HCT116 (cell line): ENCODE results near the gene SMIM21. TPM values are rescaled to one million over a fixed set of nuclear protein-coding genes. Genes with fewer than 3 reads are reported as not detected.

Experiments
- ATAC-seq: fragments of 200-7000 bp; cut with Tn5 transposase; 2 replicates; pipeline ENCODE4 v1.9.1; 2020; ENCODE audit warnings: mild to moderate bottlenecking, moderate library complexity
- BruUV-seq: library from RNA; stranded (reverse); fragments of 400-500 nt; replicated peaks from 2 replicates; lab custom pipeline; 2021; lab: Mats Ljungman, UMichigan
- CTCF ChIA-PET: fragments of 300-600 bp; sonication (Branson Sonifier 250); formaldehyde crosslinking; loops from one replicate; lab custom pipeline; 2021; ENCODE audit warnings: antibody characterized with exemption; lab: Charles Lee
- POLR2A ChIA-PET: fragments of 300-600, 350-600 bp; sonication (Branson Sonifier 250); formaldehyde crosslinking; loops from one replicate; lab custom pipeline; 2021; ENCODE audit warnings: antibody characterized with exemption; lab: Charles Lee
- RAD21 ChIA-PET, 2 experiments: fragments of 300-600 bp; sonication (Branson Sonifier 250); formaldehyde crosslinking; loops; one replicate each; lab custom pipeline; 2023; ENCODE audit warnings: low total read pairs in 2 of 2; ENCODE audit not compliant: uncharacterized antibody in 2 of 2, unreplicated experiment in 2 of 2, low non-redundant PET in 1 of 2; lab: Charles Lee
- DNase-seq: peaks from one replicate; pipeline ENCODE4 v3.0.0-alpha.2; 2010; ENCODE audit warnings: low read depth, low spot score
- H2AFZ ChIP-seq: fragments of 200-600 bp; shearing (Covaris generic), sonication (generic); 2 replicates; pipeline ENCODE4 v1.6.1; 2017; ENCODE audit warnings: low read depth, mixed run types, mixed read lengths, antibody characterized with exemption, low read length; ENCODE audit not compliant: poor library complexity, severe bottlenecking
- H3K27ac ChIP-seq: 2 replicates; pipeline ENCODE4 v1.5.1; 2012; ENCODE audit warnings: low read depth, low read length
- H3K27me3 ChIP-seq: fragments of 200-600 bp; sonication (generic); 2 replicates; pipeline ENCODE4 v1.6.1; 2016; ENCODE audit warnings: mixed run types, low read length, mixed read lengths; ENCODE audit not compliant: insufficient read depth
- H3K36me3 ChIP-seq, 2 experiments: fragments of 200-500 bp in 1 of 2; fragments of 200-600 bp in 1 of 2; sonication (Bioruptor generic) in 1 of 2; sonication (generic) in 1 of 2; 2 replicates each; pipeline versions ENCODE4 v1.5.1 to v1.6.1; 2014 to 2016; ENCODE audit warnings: low read length in 2 of 2, inconsistent platforms in 1 of 2, mixed read lengths in 1 of 2, mixed run types in 1 of 2; ENCODE audit not compliant: insufficient read depth in 2 of 2, control insufficient read depth in 1 of 2
- H3K4me1 ChIP-seq, 2 experiments: fragments of 200-600 bp in 1 of 2; sonication (generic) in 1 of 2; 2 replicates each; pipeline versions ENCODE4 v1.5.1 to v1.6.1; 2012 to 2017; ENCODE audit warnings: low read length in 2 of 2, inconsistent platforms in 1 of 2, mild to moderate bottlenecking in 1 of 2, mixed read lengths in 1 of 2, mixed run types in 1 of 2, moderate library complexity in 1 of 2; ENCODE audit not compliant: insufficient read depth in 2 of 2, control insufficient read depth in 1 of 2
- H3K4me2 ChIP-seq: fragments of 200-600 bp; sonication (generic); 2 replicates; pipeline ENCODE4 v1.6.1; 2017; ENCODE audit warnings: mixed run types, low read length, mixed read lengths
- H3K4me3 ChIP-seq, 2 experiments: fragments of 200-600 bp in 1 of 2; sonication (generic) in 1 of 2; replicated peaks in 1 of 2; 2 replicates each; pipeline ENCODE4 v1.5.1; 2011 to 2016; ENCODE audit warnings: low read length in 2 of 2, control low read depth in 1 of 2, low read depth in 1 of 2, mild to moderate bottlenecking in 1 of 2, mixed read lengths in 1 of 2, mixed run types in 1 of 2
- H3K79me2 ChIP-seq: fragments of 200-600 bp; sonication (generic); 2 replicates; pipeline ENCODE4 v1.6.1; 2017; ENCODE audit warnings: mild to moderate bottlenecking, mixed run types, low read length, moderate library complexity, mixed read lengths; ENCODE audit not compliant: insufficient read depth
- H3K9ac ChIP-seq: fragments of 200-600 bp; sonication (generic); 2 replicates; pipeline ENCODE4 v1.6.1; 2016; ENCODE audit warnings: low read length, mixed read lengths
- H3K9me2 ChIP-seq: fragments of 200-600 bp; sonication (generic), shearing (Covaris generic); 2 replicates; pipeline ENCODE4 v1.6.1; 2017; ENCODE audit warnings: mixed run types, mild to moderate bottlenecking, moderate library complexity; ENCODE audit not compliant: insufficient read depth
- H3K9me3 ChIP-seq, 2 experiments: fragments of 200-500 bp in 1 of 2; fragments of 200-600 bp in 1 of 2; sonication (Bioruptor generic) in 1 of 2; sonication (generic) in 1 of 2; 2 replicates each; pipeline ENCODE4 v1.6.1; 2014 to 2017; ENCODE audit warnings: low read length in 2 of 2, mixed read lengths in 2 of 2, inconsistent platforms in 1 of 2, low read depth in 1 of 2, mild to moderate bottlenecking in 1 of 2, mixed run types in 1 of 2, moderate library complexity in 1 of 2; ENCODE audit not compliant: control insufficient read depth in 1 of 2, insufficient read depth in 1 of 2
- H4K20me1 ChIP-seq: fragments of 200-600 bp; sonication (generic), shearing (Covaris generic); 2 replicates; pipeline ENCODE4 v1.6.1; 2017; ENCODE audit warnings: mixed run types, mild to moderate bottlenecking, moderate library complexity; ENCODE audit not compliant: insufficient read depth
- EZH2phosphoT487 ChIP-seq: fragments of 200-600 bp; IDR thresholded peaks from 2 replicates; pipeline ENCODE4 v1.6.1; 2018; ENCODE audit warnings: antibody characterized with exemption, borderline replicate concordance
- SRF ChIP-seq: IDR thresholded peaks from 2 replicates; pipeline ENCODE4 v1.6.1; 2012; ENCODE audit warnings: low read depth
- ZNF274 ChIP-seq: fragments of 200-500 bp; sonication (Bioruptor generic); IDR thresholded peaks from 2 replicates; pipeline ENCODE4 v1.6.1; 2014; ENCODE audit warnings: mild to moderate bottlenecking, low read depth, low read length, inconsistent platforms
- intact Hi-C: fragments of 100-400 bp; cut with micrococcal nuclease; formaldehyde crosslinking; loops from 2 replicates; pipeline ENCODE4 v1.10.0; 2022
- total RNA-seq: library from RNA; stranded (reverse); gene quantifications from one replicate; pipeline ENCODE4 v1.2.1, GENCODE V29; 2021; ENCODE audit not compliant: unreplicated experiment
- TF ChIP-seq, protein P1 (sequence below): IDR thresholded peaks from 2 replicates; pipeline ENCODE4 v1.6.1; 2012

SMIM21 gene
- total RNA-seq, 1 experiment from 2014 or later, result not detected

DNA sequence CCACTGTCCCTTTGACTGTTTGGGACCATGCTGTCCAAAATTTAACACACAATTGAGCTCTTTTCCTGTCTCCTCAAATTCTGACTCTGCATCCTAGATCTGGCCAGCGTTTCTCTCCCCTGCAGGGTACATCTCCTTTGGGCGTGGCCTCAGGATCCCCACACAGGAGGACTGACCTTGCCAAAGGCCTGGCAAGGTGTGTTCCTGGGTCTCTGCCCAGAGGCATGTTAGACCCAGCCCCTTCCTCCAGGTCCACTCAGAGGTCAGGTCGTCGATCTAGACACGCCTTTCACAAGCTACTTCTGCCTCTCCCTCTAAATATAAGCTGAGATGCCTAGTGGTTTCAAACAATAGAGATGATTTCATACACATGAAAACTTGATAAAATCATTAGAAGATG, 45.4 kb upstream of the SMIM21 start:
- ATAC-seq (no peak), DNase-seq (no peak)
- Histone ChIP-seq H3K9me2 (no peaks in the 10 kb centered on the region), H3K36me3 (no peaks in the 10 kb centered on the region), H3K9me3 (no peaks in the 10 kb centered on the region), H2AFZ (no peak overlapping the region), H3K4me2 (no peak overlapping the region), H4K20me1 (no peaks in the 10 kb centered on the region), H3K4me1 (peaks cover 0 to 2% of the 10 kb centered on the region in 2 experiments; a peak in 1 of 4 replicates), H3K9ac (no peak overlapping the region), H3K79me2 (no peaks in the 10 kb centered on the region), H3K27ac (no peak overlapping the region), H3K4me3 (no peak overlapping the region), H3K27me3 (no peaks in the 10 kb centered on the region)
- intact Hi-C loops, result loop anchor here (10.0 kb wide), 1 partner anchor 428 kb away; no protein-coding TSS in a partner anchor
- no peak for TF ChIP-seq EZH2phosphoT487
- TF ChIP-seq, protein P1, sequence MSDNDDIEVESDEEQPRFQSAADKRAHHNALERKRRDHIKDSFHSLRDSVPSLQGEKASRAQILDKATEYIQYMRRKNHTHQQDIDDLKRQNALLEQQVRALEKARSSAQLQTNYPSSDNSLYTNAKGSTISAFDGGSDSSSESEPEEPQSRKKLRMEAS, result no peak
- no peak for TF ChIP-seq SRF
- RAD21 ChIA-PET, result no interaction called here
- POLR2A ChIA-PET, result no interaction called here
- BruUV-seq, result no TSS peak
- CTCF ChIA-PET, result no interaction called here

DNA sequence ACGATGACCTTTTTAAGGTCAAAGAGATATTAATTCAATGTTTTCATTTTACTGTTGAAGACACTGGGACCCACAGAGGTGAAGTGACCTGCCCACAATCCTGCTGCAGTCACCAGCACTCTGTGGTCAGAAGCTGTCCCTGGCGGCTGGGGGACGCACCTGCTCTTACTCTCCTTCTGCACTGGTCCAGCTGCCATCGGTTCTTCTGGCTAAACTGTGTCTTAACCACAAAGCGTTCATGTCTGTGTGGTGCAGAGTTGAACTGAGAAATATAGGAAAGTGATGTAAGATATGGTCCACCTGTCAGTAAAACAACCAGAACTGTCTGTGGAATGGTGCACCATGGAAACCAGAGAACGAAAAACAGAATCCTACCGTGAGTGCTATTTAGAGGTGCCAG, 44.9 kb upstream of the SMIM21 start:
- Histone ChIP-seq H3K27ac (no peak overlapping the region), H3K9ac (no peak overlapping the region), H3K4me2 (no peak overlapping the region), H2AFZ (no peak overlapping the region), H3K9me2 (no peaks in the 10 kb centered on the region), H3K4me1 (no peaks in the 10 kb centered on the region; a peak in 1 of 4 replicates), H3K79me2 (no peaks in the 10 kb centered on the region), H3K36me3 (no peaks in the 10 kb centered on the region), H3K9me3 (no peaks in the 10 kb centered on the region), H3K27me3 (no peaks in the 10 kb centered on the region), H3K4me3 (no peak overlapping the region), H4K20me1 (no peaks in the 10 kb centered on the region)
- POLR2A ChIA-PET, result no interaction called here
- RAD21 ChIA-PET, result no interaction called here
- no peak for TF ChIP-seq ZNF274
- DNase-seq (no peak), ATAC-seq (no peak)
- BruUV-seq, result no TSS peak
- CTCF ChIA-PET, result no interaction called here
- intact Hi-C loops, result loop anchor here (10.0 kb wide), 1 partner anchor 428 kb away; no protein-coding TSS in a partner anchor
